HG03342 (cell line): ENCODE results near the gene SETBP1.

ENCODE experiments used
- ATAC-seq: cut with Tn5 transposase; IDR thresholded peaks from one replicate; pipeline ENCODE4 v1.9.1; 2021; ENCODE audit warnings: mild to moderate bottlenecking, moderate library complexity; ENCODE audit not compliant: unreplicated experiment

SETBP1 gene

DNA sequence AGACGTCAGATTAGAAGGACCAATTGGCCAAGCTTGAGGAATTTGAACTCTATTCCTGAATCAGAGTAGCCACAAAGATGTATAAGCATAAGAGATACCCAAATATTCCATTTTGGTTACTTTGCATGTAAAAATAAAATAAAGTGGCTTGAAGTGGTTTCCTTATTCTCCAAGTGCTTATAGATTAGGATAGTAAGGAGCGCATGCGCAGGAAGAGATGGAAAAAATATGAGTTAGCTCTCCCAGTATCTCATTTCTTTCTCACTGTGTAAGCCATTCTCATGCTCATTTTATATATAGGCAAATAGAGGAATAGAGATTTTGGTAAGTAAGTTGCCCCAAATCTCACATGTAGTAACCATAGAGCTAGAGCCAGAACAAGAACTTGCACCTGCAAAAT is 241.3 kb downstream of the SETBP1 start:
- ATAC-seq: no peak

- no peak for ATAC-seq
Measured at GRCh38 chr18:44922968-44923367, 242.3 kb downstream of the SETBP1 start.

GRCh38 chr18:44924785-44925499 is 244.3 kb downstream of the SETBP1 start:
- no peak for ATAC-seq

DNA sequence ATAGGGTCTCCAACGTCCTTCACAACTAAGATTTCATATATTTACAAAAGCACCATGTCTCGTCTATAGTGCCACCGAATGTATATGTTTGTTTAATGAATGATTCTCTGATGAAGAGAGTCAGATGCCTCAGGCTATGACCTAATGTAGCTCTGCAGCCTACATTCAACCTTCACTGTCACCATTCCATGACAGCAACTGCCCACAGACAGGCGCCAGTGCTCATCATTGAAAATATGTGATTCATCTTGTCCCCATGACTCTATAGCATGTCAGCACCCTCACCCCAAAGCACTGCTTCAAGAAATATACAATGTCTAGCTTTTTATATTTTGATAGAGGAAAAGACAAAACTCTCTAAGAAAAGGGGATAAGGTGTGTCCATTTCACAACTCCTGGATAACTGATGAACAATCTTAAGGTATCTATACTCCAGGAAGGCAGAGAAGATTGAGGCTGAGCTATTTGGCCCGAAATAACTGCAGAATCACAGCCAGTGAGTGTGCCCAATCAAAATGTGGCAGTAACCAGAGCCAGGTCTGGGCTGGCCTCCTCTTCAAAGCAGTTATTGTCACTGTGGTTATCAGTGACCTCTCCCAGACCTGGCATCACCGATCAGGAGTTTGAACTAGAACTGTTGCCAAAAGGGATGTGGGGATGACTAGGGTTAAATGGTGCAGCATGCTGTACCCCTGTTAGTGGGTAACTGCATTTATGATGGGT is 246.6 kb downstream of the SETBP1 start:
- ATAC-seq: no peak

DNA sequence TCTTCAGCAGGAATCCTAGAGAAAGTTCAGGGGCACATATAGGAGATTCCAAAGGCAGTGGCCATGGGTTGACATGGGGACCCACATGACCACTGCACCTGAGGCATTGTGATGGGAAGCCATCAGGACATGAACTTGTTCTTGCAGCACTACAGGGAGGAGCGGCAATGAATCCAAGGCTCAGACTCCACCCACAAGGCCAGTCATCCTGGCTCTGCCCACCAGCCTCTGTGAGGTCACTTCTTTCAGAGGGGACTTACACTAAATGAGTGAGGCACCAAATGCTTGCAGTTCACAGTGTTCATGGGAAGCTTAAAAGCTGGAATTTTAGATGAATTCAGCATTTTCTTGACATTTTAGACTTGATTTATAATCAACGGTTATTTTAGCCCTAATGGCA is 254.2 kb downstream of the SETBP1 start:
- ATAC-seq: no peak

- no peak for ATAC-seq
Measured at GRCh38 chr18:44935455-44935854, 254.8 kb downstream of the SETBP1 start.

- no peak for ATAC-seq
Measured at GRCh38 chr18:44936485-44936884, 255.8 kb downstream of the SETBP1 start.

GRCh38 chr18:44937960-44938719 is 257.5 kb downstream of the SETBP1 start:
- no peak for ATAC-seq

GRCh38 chr18:44938720-44939665 is 258.3 kb downstream of the SETBP1 start:
- ATAC-seq: no peak

DNA sequence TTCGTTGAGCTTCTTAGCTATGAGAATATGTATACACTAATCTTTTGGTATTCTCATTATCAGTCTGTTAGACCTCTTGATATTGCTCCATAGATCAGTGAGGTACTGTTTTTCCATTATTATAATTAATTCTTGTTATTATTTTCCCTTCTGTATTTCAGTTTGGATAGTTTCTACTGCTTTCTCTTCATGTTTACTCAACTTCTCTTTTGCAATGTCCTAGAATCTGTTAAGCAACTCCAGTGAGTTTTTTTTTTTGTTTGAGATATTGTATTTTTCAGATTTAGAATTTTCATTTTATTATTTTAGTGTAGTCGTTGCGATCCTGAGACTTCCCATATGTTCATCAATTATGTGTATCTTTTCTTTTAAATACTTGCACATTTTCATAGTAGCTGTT is 260.8 kb downstream of the SETBP1 start:
- no peak for ATAC-seq

- no peak for ATAC-seq
Measured at GRCh38 chr18:44942073-44942472, 261.4 kb downstream of the SETBP1 start.

DNA sequence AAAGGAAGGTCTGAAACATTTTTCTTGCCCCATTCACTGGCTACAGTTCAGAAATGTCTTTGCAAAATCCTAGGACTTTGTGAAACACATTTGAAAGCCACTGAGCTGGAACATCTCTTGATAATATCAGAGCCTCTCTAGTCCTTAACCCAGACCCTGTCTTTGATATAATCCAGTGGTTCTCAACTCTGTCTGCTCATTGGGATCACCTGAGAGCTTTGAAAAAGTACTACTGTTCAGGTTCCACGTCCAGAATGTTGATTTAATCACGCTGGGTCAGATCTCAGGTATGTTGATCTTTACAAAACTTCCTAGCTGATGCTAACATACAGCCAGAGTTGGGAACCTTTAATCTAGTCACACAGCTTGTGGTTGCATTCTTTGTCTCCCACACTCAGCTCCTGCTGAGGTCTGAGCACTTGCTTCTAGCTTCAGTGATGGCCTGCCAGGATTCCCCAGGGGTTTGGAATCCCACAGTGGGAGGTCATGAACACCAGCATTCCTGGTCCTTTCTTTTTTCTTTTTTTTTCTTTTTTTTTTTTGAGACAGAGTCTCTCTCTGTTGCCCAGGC is 262.7 kb downstream of the SETBP1 start:
- no peak for ATAC-seq

DNA sequence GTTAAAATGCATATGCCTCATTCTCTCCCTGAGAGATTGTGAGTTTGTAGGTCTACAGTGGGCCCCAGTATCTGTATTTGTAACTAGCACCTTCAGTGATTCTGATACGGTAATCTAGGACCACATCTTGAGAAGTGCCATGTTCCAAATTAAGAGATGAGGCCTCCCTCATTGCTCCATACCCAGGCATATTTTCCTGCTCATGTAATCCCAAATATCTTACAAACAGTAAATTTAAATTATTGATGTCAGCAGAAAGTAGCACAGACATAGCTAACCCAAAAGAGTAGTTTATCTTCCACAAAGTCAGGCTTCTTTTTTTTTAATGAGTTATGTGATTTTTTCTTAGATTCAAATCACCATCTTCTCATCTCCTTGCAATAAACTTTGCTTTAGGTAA is 263.8 kb downstream of the SETBP1 start:
- ATAC-seq: no peak

DNA sequence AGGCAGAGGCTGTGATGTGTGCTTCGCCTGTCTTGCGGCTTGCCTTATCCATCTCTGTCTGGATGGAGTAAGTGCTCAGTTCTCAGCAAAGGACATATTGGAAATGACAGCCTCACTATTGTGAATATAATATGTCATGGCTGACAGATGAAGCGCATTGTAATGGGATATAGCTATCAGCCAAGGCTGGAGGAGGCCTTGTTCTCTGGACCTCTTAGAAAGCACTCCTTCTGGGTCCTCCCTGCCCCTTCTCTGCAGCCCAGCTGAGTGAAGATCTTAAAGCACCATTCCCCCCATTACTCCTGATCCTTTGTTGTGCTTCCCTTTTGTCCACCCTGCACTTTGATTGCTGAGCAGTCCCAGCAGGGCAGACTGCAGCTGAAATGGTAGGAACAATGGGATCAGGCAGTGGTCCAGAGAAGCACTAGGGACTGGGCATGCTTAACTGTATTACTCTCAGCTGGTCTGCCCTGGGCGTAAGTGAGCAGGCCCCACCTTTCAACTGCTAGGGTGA is 265.3 kb downstream of the SETBP1 start:
- ATAC-seq: no peak

- ATAC-seq: no peak
Measured at GRCh38 chr18:44946529-44947113, 265.9 kb downstream of the SETBP1 start.

DNA sequence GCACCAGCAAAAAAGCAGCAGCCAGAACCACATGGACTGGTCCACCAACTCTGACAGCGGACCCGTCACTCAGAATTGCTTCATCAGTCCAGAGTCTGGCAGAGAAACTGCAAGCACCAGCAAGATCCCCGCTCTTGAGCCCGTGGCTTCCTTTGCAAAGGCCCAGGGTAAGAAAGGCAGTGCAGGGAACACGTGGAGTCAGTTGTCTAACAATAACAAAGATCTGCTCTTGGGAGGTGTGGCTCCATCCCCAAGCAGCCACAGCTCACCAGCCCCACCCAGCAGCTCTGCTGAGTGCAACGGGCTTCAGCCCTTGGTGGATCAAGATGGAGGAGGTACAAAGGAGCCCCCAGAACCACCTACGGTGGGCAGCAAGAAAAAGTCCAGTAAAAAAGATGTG is 269.3 kb downstream of the SETBP1 start:
- ATAC-seq: no peak

DNA sequence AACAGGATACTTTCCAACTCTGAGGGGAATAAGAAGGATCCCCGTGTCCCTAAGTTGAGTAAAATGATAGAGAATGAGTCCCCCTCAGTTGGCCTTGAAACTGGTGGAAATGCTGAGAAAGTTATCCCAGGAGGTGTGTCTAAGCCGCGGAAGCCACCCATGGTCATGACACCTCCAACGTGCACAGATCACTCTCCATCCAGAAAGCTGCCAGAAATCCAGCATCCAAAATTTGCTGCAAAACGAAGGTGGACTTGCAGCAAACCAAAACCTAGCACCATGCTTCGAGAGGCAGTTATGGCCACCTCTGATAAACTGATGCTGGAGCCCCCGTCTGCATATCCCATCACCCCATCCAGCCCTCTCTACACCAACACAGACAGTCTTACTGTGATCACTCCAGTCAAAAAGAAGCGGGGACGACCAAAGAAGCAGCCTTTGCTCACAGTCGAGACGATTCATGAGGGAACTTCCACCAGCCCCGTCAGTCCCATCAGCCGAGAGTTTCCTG is 270.1 kb downstream of the SETBP1 start:
- no peak for ATAC-seq

GRCh38 chr18:44951748-44952147 is 271.1 kb downstream of the SETBP1 start:
- ATAC-seq: no peak

DNA sequence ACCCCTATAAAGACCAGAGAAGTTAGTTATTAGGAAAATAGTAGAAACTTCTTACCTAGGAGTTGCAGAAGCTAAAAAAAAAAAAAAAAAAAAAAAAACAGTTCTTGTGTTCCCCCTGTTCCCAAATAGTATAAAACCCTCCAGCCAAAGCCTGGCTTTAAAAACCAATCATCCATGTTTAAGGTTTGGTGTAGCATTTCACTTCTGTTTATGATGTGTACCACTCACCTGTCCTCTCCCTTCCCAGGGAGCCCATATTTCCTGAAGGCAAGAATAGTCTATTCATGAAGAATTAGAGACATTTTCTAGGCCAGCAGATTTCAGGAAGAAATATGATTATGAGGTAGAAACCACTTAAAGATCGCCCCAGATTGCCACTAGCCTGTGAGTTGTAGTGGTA is 273.6 kb downstream of the SETBP1 start:
- ATAC-seq: no peak

DNA sequence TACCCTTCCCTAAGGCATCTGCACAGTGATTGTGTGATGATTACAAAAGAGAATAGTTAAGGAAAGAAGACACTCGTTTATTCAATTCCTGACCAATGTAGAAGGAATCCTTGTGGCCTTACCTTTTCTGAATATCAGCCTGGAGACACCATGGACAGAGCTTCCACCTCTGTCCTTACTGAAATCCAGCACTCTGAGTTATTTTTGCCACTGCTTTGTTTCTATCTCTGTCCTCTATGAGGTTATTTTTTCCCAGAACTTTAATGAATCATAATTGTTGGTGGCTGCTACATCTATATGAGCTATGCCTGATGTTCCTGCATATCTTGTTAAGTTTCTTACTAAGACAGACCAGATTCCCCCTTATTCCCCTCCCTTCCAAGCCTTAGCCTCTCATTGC is 275.1 kb downstream of the SETBP1 start:
- ATAC-seq: no peak
